Fibroblast of the aortic adventitia (primary cell): ENCODE results near the gene TTC34. TPM values are rescaled to one million over a fixed set of nuclear protein-coding genes. Genes with fewer than 3 reads are reported as not detected.

ENCODE experiments used
- DNase-seq: peaks from one replicate; pipeline ENCODE4 v3.0.0-alpha.2; 2010; ENCODE audit warnings: low read depth
- H3K4me3 ChIP-seq: 2 replicates; pipeline ENCODE4 v1.5.1; 2011; ENCODE audit warnings: low read depth, mild to moderate bottlenecking, control low read depth, low read length, moderate library complexity
- CTCF ChIP-seq: IDR thresholded peaks from 2 replicates; pipeline ENCODE4 v1.5.1; 2011; ENCODE audit warnings: mild to moderate bottlenecking, low read length, control low read depth, inconsistent platforms; ENCODE audit not compliant: insufficient read depth
- total RNA-seq: library from RNA; depleted of rRNA; stranded (reverse); fragments of >200 nt; gene quantifications from 2 replicates; pipeline ENCODE4 v1.2.3, GENCODE V29; 2012; ENCODE audit warnings: low replicate concordance

Gene TTC34
- total RNA-seq, 1 donor = 0.27 TPM

GRCh38 chr1:2822621-2823145 is 21.2 kb upstream of the TTC34 start:
- DNase-seq = no peak
- no peak for TF ChIP-seq CTCF
- H3K4me3 ChIP-seq = no peak overlapping the region

- DNase-seq = no peak
- TF ChIP-seq CTCF = no peak
- H3K4me3 ChIP-seq = no peak overlapping the region
Measured at GRCh38 chr1:2821966-2822620, 20.6 kb upstream of the TTC34 start.

- no peak for TF ChIP-seq CTCF
- DNase-seq = no peak
- no peak overlapping the region for H3K4me3 ChIP-seq
Measured at GRCh38 chr1:2821373-2821955, 20.0 kb upstream of the TTC34 start.

GRCh38 chr1:2820731-2821372 is 19.4 kb upstream of the TTC34 start:
- DNase-seq = no peak
- no peak overlapping the region for H3K4me3 ChIP-seq
- no peak for TF ChIP-seq CTCF

- no peak overlapping the region for H3K4me3 ChIP-seq
- DNase-seq = no peak
- no peak for TF ChIP-seq CTCF
Measured at GRCh38 chr1:2819831-2820730, 18.6 kb upstream of the TTC34 start.

- DNase-seq = no peak
- TF ChIP-seq CTCF = no peak
Measured at GRCh38 chr1:2819429-2819828, 17.9 kb upstream of the TTC34 start.

More at GRCh38 chr1:2819429-2819828, 17.9 kb upstream of the TTC34 start:
- no peak overlapping the region for H3K4me3 ChIP-seq
